Measurements from ENCODE around the gene TXNDC11. TPM values are rescaled to one million over a fixed set of nuclear protein-coding genes. Genes with fewer than 3 reads are reported as not detected.

The TXNDC11 gene
- total RNA-seq, 1 experiment from 2014 or later, result 17.6 TPM

DNA sequence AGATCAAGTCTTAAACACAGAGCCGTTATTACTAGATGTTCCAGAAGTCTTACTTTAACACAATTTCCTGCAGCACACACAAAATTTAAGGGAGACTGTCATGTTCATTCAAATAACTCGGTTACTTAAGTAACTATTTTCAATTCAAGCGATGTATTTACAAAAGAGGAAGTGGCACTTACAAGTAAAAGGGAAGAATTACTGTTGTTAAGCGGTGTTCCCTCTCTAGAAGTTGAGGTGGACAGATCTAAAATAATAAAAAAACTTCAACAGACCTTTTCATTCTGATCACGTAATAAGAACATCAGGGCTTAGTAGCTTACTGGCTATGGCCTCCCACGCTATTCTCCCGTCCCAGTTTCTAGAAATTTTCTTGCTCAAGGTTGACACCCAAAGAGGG is 26.2 kb upstream of the TXNDC11 start:
- no peak overlapping the region for H3K4me3 ChIP-seq (ENCODE audit: low read depth, low read length, poor library complexity, severe bottlenecking)
- H3K9me3 ChIP-seq (ENCODE audit: low read depth, low read length, poor library complexity, severe bottlenecking), result no peaks in the 10 kb centered on the region
- DNase-seq (ENCODE audit: low spot score), result no peak
- TF ChIP-seq, protein P1, sequence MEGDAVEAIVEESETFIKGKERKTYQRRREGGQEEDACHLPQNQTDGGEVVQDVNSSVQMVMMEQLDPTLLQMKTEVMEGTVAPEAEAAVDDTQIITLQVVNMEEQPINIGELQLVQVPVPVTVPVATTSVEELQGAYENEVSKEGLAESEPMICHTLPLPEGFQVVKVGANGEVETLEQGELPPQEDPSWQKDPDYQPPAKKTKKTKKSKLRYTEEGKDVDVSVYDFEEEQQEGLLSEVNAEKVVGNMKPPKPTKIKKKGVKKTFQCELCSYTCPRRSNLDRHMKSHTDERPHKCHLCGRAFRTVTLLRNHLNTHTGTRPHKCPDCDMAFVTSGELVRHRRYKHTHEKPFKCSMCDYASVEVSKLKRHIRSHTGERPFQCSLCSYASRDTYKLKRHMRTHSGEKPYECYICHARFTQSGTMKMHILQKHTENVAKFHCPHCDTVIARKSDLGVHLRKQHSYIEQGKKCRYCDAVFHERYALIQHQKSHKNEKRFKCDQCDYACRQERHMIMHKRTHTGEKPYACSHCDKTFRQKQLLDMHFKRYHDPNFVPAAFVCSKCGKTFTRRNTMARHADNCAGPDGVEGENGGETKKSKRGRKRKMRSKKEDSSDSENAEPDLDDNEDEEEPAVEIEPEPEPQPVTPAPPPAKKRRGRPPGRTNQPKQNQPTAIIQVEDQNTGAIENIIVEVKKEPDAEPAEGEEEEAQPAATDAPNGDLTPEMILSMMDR (conservative IDR thresholded peaks at IDR 0.05; ENCODE audit: low read depth, low read length), result no peak
- no peak for TF ChIP-seq EZH2 (IDR thresholded peaks at IDR 0.05; ENCODE audit: borderline replicate concordance, low read depth, low read length, poor library complexity, severe bottlenecking)
- no peak overlapping the region for H3K27ac ChIP-seq (ENCODE audit: low read depth, low read length, poor library complexity, severe bottlenecking)
- POLR2A ChIA-PET (ENCODE audit: low non-redundant PET), result no interaction called here
- H3K27me3 ChIP-seq (replicated peaks; ENCODE audit: insufficient read depth, low read depth, low read length, poor library complexity), result no peaks in the 10 kb centered on the region
- H3K36me3 ChIP-seq (ENCODE audit: insufficient read depth, low read length, poor library complexity, severe bottlenecking), result peaks cover 85% of the 10 kb centered on the region
- no peaks in the 10 kb centered on the region for H3K4me1 ChIP-seq (ENCODE audit: insufficient read depth, low read length, poor library complexity, severe bottlenecking)
- no TSS peak for BruUV-seq (replicated peaks)
- intact Hi-C loops (cut with micrococcal nuclease; ENCODE audit: unreplicated experiment), result no loop called here
- CTCF ChIA-PET, result no interaction called here

DNA sequence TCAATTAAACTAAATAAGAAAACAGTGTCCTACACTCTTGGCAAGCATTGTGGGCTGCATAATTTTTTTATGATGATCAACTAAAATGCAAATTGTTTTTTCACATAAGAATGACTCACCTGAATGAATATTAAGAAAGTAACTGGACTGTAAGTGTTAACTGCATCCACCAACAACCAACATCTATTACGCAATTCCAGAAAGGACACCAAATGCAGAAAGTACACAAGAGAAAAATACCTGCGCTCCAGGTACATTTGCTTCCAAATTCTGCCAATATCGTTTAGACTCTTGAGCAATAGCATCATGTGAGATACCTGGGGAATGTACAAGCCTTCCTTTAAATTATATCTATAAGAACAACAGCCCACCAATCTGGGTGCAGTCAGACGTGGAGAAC is 19.8 kb upstream of the TXNDC11 start:
- DNase-seq (ENCODE audit: low spot score), result no peak
- ChIA-PET POLR2A (ENCODE audit: low non-redundant PET) (no interaction called here), CTCF (no interaction called here)
- H3K27ac ChIP-seq (ENCODE audit: low read depth, low read length, poor library complexity, severe bottlenecking), result no peak overlapping the region
- intact Hi-C loops (cut with micrococcal nuclease; ENCODE audit: unreplicated experiment), result no loop called here
- no peaks in the 10 kb centered on the region for H3K4me1 ChIP-seq (ENCODE audit: insufficient read depth, low read length, poor library complexity, severe bottlenecking)
- BruUV-seq (replicated peaks), result no TSS peak
- no peaks in the 10 kb centered on the region for H3K27me3 ChIP-seq (replicated peaks; ENCODE audit: insufficient read depth, low read depth, low read length, poor library complexity)
- H3K36me3 ChIP-seq (ENCODE audit: insufficient read depth, low read length, poor library complexity, severe bottlenecking), result peaks cover 78% of the 10 kb centered on the region
- no peak for TF ChIP-seq EZH2 (IDR thresholded peaks at IDR 0.05; ENCODE audit: borderline replicate concordance, low read depth, low read length, poor library complexity, severe bottlenecking)
- TF ChIP-seq, protein P1 (conservative IDR thresholded peaks at IDR 0.05; ENCODE audit: low read depth, low read length), result no peak
- no peak overlapping the region for H3K4me3 ChIP-seq (ENCODE audit: low read depth, low read length, poor library complexity, severe bottlenecking)
- H3K9me3 ChIP-seq (ENCODE audit: low read depth, low read length, poor library complexity, severe bottlenecking), result no peaks in the 10 kb centered on the region

DNA sequence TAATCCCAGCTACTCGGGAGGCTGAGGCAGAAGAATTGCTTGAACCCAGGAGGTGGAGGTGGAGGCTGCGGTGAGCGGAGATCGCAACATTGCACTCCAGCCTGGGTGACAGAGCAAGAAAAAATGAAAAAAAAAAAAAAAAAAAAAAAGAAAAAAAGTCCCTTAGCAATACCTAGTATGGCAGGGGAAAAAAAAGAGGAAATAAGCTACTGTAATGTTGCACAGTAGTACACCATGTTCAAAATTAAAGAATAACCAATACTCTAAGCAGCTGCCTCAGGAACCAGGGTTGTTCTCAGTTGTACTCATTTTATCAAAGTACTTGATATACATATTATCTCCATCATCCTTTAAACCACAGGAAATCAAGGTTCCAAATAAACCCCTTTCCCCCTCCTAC is 17.3 kb upstream of the TXNDC11 start:
- H3K4me1 ChIP-seq (ENCODE audit: insufficient read depth, low read length, poor library complexity, severe bottlenecking), result no peaks in the 10 kb centered on the region
- intact Hi-C loops (cut with micrococcal nuclease; ENCODE audit: unreplicated experiment), result no loop called here
- ChIA-PET CTCF (interaction anchor here (0.5 kb wide), 1 partner anchor 67 kb away, joined by 3 read pairs; no protein-coding TSS in a partner anchor), POLR2A (ENCODE audit: low non-redundant PET) (no interaction called here)
- peaks cover 76% of the 10 kb centered on the region for H3K36me3 ChIP-seq (ENCODE audit: insufficient read depth, low read length, poor library complexity, severe bottlenecking)
- no TSS peak for BruUV-seq (replicated peaks)
- H3K27me3 ChIP-seq (replicated peaks; ENCODE audit: insufficient read depth, low read depth, low read length, poor library complexity), result no peaks in the 10 kb centered on the region
- H3K27ac ChIP-seq (ENCODE audit: low read depth, low read length, poor library complexity, severe bottlenecking), result no peak overlapping the region
- no peak overlapping the region for H3K4me3 ChIP-seq (ENCODE audit: low read depth, low read length, poor library complexity, severe bottlenecking)
- DNase-seq (ENCODE audit: low spot score), result no peak
- H3K9me3 ChIP-seq (ENCODE audit: low read depth, low read length, poor library complexity, severe bottlenecking), result no peaks in the 10 kb centered on the region
- no peak for TF ChIP-seq EZH2 (IDR thresholded peaks at IDR 0.05; ENCODE audit: borderline replicate concordance, low read depth, low read length, poor library complexity, severe bottlenecking)

DNA sequence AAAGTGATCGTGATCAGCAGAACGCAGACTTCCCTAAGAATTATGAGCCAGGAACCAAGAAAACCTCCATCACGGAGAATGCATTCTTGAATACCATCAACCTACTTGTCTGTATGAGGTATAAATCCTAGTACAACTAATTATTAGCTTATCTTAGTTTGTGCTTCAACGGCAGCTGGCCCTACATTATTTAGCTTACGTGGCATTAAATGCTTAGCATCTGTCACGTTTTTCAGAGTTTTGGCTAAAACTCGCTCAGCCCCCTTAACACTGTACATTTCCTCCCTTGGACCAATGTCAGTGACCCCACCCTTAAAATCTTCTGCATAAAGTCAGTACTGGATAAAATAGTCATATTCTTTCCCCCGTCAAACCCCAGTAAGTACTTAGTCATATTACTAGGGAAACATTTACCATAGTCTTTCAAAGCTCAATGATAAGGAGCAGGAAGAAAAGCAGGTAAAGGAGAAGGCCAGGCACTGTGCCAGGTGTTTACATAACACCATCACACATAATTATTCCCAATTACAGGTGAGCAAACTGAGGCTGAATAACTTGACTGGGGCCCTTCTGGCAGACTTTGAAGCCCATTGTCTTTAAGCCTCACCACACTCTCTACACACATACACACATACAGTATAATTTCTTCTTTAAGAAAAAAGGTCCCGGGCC is 16.6 kb upstream of the TXNDC11 start:
- peaks cover 71% of the 10 kb centered on the region for H3K36me3 ChIP-seq (ENCODE audit: insufficient read depth, low read length, poor library complexity, severe bottlenecking)
- CTCF ChIA-PET, result interaction anchor here (0.5 kb wide), 1 partner anchor 68 kb away, joined by 3 read pairs; no protein-coding TSS in a partner anchor

More for the DNA sequence above, 16.6 kb upstream of the TXNDC11 start:
- POLR2A ChIA-PET (ENCODE audit: low non-redundant PET), result no interaction called here
- no peak for TF ChIP-seq EZH2 (IDR thresholded peaks at IDR 0.05; ENCODE audit: borderline replicate concordance, low read depth, low read length, poor library complexity, severe bottlenecking)
- TF ChIP-seq, protein P1 (conservative IDR thresholded peaks at IDR 0.05; ENCODE audit: low read depth, low read length), result no peak
- intact Hi-C loops (cut with micrococcal nuclease; ENCODE audit: unreplicated experiment), result no loop called here
- no peak overlapping the region for H3K4me3 ChIP-seq (ENCODE audit: low read depth, low read length, poor library complexity, severe bottlenecking)
- H3K27me3 ChIP-seq (replicated peaks; ENCODE audit: insufficient read depth, low read depth, low read length, poor library complexity), result no peaks in the 10 kb centered on the region
- no peak for DNase-seq (ENCODE audit: low spot score)
- H3K27ac ChIP-seq (ENCODE audit: low read depth, low read length, poor library complexity, severe bottlenecking), result no peak overlapping the region
- no TSS peak for BruUV-seq (replicated peaks)
- H3K9me3 ChIP-seq (ENCODE audit: low read depth, low read length, poor library complexity, severe bottlenecking), result no peaks in the 10 kb centered on the region
- H3K4me1 ChIP-seq (ENCODE audit: insufficient read depth, low read length, poor library complexity, severe bottlenecking), result no peaks in the 10 kb centered on the region
